H9 (cell line): ENCODE measurements around the gene SH3GL2. TPM values are rescaled to one million over a fixed set of nuclear protein-coding genes. Genes with fewer than 3 reads are reported as not detected.

Source experiments
- DNase-seq: peaks from one replicate; pipeline ENCODE4 v3.0.0-alpha.2; 2017
- H2AFZ ChIP-seq: one replicate; pipeline ENCODE4 v1.6.1; 2013; ENCODE audit warnings: mild to moderate bottlenecking, low read length, control low read depth, moderate library complexity
- H2AK5ac ChIP-seq: 2 replicates; pipeline ENCODE4 v1.6.1; 2013; ENCODE audit warnings: low read length, control low read depth, mixed read lengths; ENCODE audit not compliant: insufficient read length
- H2BK120ac ChIP-seq: one replicate; pipeline ENCODE4 v1.6.1; 2013; ENCODE audit warnings: low read depth, mild to moderate bottlenecking, low read length, control low read depth, inconsistent platforms; ENCODE audit not compliant: poor library complexity, severe bottlenecking
- H2BK12ac ChIP-seq: 2 replicates; pipeline ENCODE4 v1.6.1; 2013; ENCODE audit warnings: low read length, control low read depth, mixed read lengths, low read depth; ENCODE audit not compliant: insufficient read length
- H2BK15ac ChIP-seq: 2 replicates; pipeline ENCODE4 v1.6.1; 2013; ENCODE audit warnings: low read depth, low read length, control low read depth
- H2BK20ac ChIP-seq: one replicate; pipeline ENCODE4 v1.6.1; 2013; ENCODE audit warnings: low read depth, mild to moderate bottlenecking, low read length, control low read depth, inconsistent platforms; ENCODE audit not compliant: poor library complexity, severe bottlenecking
- H2BK5ac ChIP-seq: 2 replicates; pipeline ENCODE4 v1.6.1; 2013; ENCODE audit warnings: low read length, control low read depth, mixed read lengths; ENCODE audit not compliant: insufficient read length
- H3K14ac ChIP-seq: 2 replicates; pipeline ENCODE4 v1.6.1; 2013; ENCODE audit warnings: low read length, control low read depth; ENCODE audit not compliant: insufficient read depth
- H3K18ac ChIP-seq: 2 replicates; pipeline ENCODE4 v1.6.1; 2013; ENCODE audit warnings: low read depth, mild to moderate bottlenecking, mixed read lengths, low read length, control low read depth; ENCODE audit not compliant: insufficient read length
- H3K23ac ChIP-seq: 2 replicates; pipeline ENCODE4 v1.6.1; 2013; ENCODE audit warnings: low read length, control low read depth, mixed read lengths, low read depth; ENCODE audit not compliant: insufficient read length
- H3K23me2 ChIP-seq: 2 replicates; pipeline ENCODE4 v1.6.1; 2013; ENCODE audit warnings: low read depth, mild to moderate bottlenecking, mixed read lengths, low read length, control low read depth; ENCODE audit not compliant: insufficient read length, poor library complexity, severe bottlenecking
- H3K27ac ChIP-seq: 2 replicates; pipeline ENCODE4 v1.5.1; 2013; ENCODE audit warnings: low read length, control low read depth, mixed read lengths, low read depth; ENCODE audit not compliant: insufficient read length
- H3K27me3 ChIP-seq: 2 replicates; pipeline ENCODE4 v1.6.1; 2013; ENCODE audit warnings: low read length, control low read depth, inconsistent platforms; ENCODE audit not compliant: insufficient read depth
- H3K4ac ChIP-seq: 2 replicates; pipeline ENCODE4 v1.6.1; 2013; ENCODE audit warnings: low read depth, mild to moderate bottlenecking, control low read depth, inconsistent platforms, low read length, moderate library complexity
- H3K4me1 ChIP-seq: 2 replicates; pipeline ENCODE4 v1.6.1; 2013; ENCODE audit warnings: low read length, control low read depth, inconsistent platforms; ENCODE audit not compliant: insufficient read depth
- H3K4me2 ChIP-seq: 2 replicates; pipeline ENCODE4 v1.6.1; 2013; ENCODE audit warnings: low read length, control low read depth, mixed read lengths; ENCODE audit not compliant: insufficient read length, insufficient read depth
- H3K56ac ChIP-seq: 2 replicates; pipeline ENCODE4 v1.6.1; 2013; ENCODE audit warnings: low read depth, mild to moderate bottlenecking, mixed read lengths, low read length, control low read depth; ENCODE audit not compliant: insufficient read length
- H3K79me1 ChIP-seq: 2 replicates; pipeline ENCODE4 v1.6.1; 2013; ENCODE audit warnings: low read depth, mild to moderate bottlenecking, moderate library complexity, low read length, control low read depth, inconsistent platforms; ENCODE audit not compliant: insufficient read depth, poor library complexity, severe bottlenecking
- H3K79me2 ChIP-seq: 2 replicates; pipeline ENCODE4 v1.6.1; 2013; ENCODE audit warnings: low read length, control low read depth, inconsistent platforms; ENCODE audit not compliant: insufficient read depth
- H3K9ac ChIP-seq: 2 replicates; pipeline ENCODE4 v1.6.1; 2013; ENCODE audit warnings: low read length, control low read depth, mixed read lengths; ENCODE audit not compliant: insufficient read length; ENCODE audit errors: extremely low read depth
- H3K9me3 ChIP-seq: one replicate; pipeline ENCODE4 v1.6.1; 2013; ENCODE audit warnings: low read depth, low read length, inconsistent platforms; ENCODE audit not compliant: control insufficient read depth
- H3T11ph ChIP-seq: one replicate; pipeline ENCODE4 v1.6.1; 2013; ENCODE audit warnings: mild to moderate bottlenecking, low read length, control low read depth, inconsistent platforms
- H4K20me1 ChIP-seq: one replicate; pipeline ENCODE4 v1.6.1; 2013; ENCODE audit not compliant: control insufficient read depth, insufficient read length, insufficient read depth
- H4K5ac ChIP-seq: 2 replicates; pipeline ENCODE4 v1.6.1; 2013; ENCODE audit warnings: low read depth, mild to moderate bottlenecking, mixed read lengths, low read length, control low read depth; ENCODE audit not compliant: insufficient read length
- H4K8ac ChIP-seq: replicated peaks from 2 replicates; pipeline ENCODE4 v1.6.1; 2013; ENCODE audit warnings: low read length, control low read depth, mixed read lengths, low read depth; ENCODE audit not compliant: insufficient read length
- H4K91ac ChIP-seq: 2 replicates; pipeline ENCODE4 v1.6.1; 2013; ENCODE audit warnings: low read depth, mild to moderate bottlenecking, moderate library complexity, mixed read lengths, low read length, control low read depth; ENCODE audit not compliant: insufficient read length
- H3K27ac Mint-ChIP-seq, 3 experiments: 2 replicates in 2 of 3; 3 replicates in 1 of 3; pipeline ENCODE4 v1.8.0; 2020 to 2021; ENCODE audit warnings: mixed read lengths in 3 of 3, mild to moderate bottlenecking in 1 of 3, moderate library complexity in 1 of 3
- H3K27me3 Mint-ChIP-seq: 2 replicates; pipeline ENCODE4 v1.8.0; 2021; ENCODE audit warnings: low read depth, mild to moderate bottlenecking, moderate library complexity, mixed read lengths
- H3K36me3 Mint-ChIP-seq, 3 experiments: 2 replicates in 2 of 3; 3 replicates in 1 of 3; pipeline ENCODE4 v1.8.0; 2020 to 2021; ENCODE audit warnings: low read depth in 3 of 3, mixed read lengths in 3 of 3; ENCODE audit not compliant: insufficient read depth in 1 of 3
- H3K4me1 Mint-ChIP-seq, 2 experiments: 2 replicates each; pipeline ENCODE4 v1.8.0; 2020; ENCODE audit warnings: mixed read lengths in 2 of 2
- H3K4me3 Mint-ChIP-seq, 2 experiments: 2 replicates in 1 of 2; 3 replicates in 1 of 2; pipeline ENCODE4 v1.8.0; 2020 to 2021; ENCODE audit warnings: mild to moderate bottlenecking in 2 of 2, mixed read lengths in 2 of 2, moderate library complexity in 1 of 2
- H3K9me3 Mint-ChIP-seq, 2 experiments: 2 replicates in 1 of 2; 3 replicates in 1 of 2; pipeline ENCODE4 v1.8.0; 2020; ENCODE audit warnings: mild to moderate bottlenecking in 2 of 2, mixed read lengths in 2 of 2, moderate library complexity in 1 of 2
- CTCF ChIP-seq: fragments of 200-600 bp; sonication (generic); conservative IDR thresholded peaks from 3 replicates; pipeline ENCODE4 v1.8.0; 2021; ENCODE audit warnings: antibody characterized with exemption, mild to moderate bottlenecking
- WGBS: extraction: QIAGEN DNeasy Blood & Tissue Kit; methylation state at CpG from one replicate; pipeline ENCODE4 v1.1.7; 2013; ENCODE audit warnings: missing lambda C conversion rate, low lambda C conversion rate, mixed read lengths; ENCODE audit not compliant: insufficient read length; ENCODE audit errors: extremely low coverage; 5-methylcytosine and 5-hydroxymethylcytosine counted together
- total RNA-seq: library from RNA; stranded (reverse); gene quantifications from 2 replicates; pipeline ENCODE4 v1.2.1, GENCODE V29; 2021

The SH3GL2 gene
- total RNA-seq, 1 experiment from 2014 or later = 6.5 TPM

DNA sequence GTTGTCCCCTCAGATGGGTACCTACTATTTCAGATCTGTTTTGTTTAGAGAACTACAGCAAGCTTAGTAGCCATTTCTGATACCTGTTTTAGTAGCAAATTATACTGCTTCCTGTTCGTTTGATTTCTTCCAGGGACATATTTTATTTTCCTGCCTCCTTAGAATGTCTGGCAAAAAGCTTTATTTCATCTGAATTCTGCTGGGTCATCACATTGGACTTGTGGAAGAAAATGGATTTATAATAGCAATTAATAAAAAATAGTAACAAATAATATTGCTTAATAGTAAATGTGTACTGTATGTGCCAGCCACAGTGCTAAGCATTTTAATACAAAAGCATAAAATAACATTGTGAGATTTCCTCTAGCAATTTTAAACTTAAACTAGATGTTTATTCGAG is 79.4 kb downstream of the SH3GL2 start:
- no peak overlapping the region for H4K5ac ChIP-seq
- H2BK20ac ChIP-seq = no peak overlapping the region
- no peak overlapping the region for H3K56ac ChIP-seq
- H3K79me2 ChIP-seq = no peaks in the 10 kb centered on the region
- no peak for TF ChIP-seq CTCF
- H4K20me1 ChIP-seq = no peaks in the 10 kb centered on the region
- WGBS = no CpG with 5 or more reads among the region's 2 CpGs
- no peak overlapping the region for H3K4me3 Mint-ChIP-seq
- no peak overlapping the region for H3K14ac ChIP-seq
- H3K18ac ChIP-seq = no peak overlapping the region
- H3K23ac ChIP-seq = no peak overlapping the region
- H2BK12ac ChIP-seq = no peak overlapping the region
- no peak overlapping the region for H2AK5ac ChIP-seq
- H3K9me3 ChIP-seq = no peaks in the 10 kb centered on the region
- no peak overlapping the region for H4K8ac ChIP-seq
- H3K4me2 ChIP-seq = no peak overlapping the region
- peaks cover 3 to 13% of the 10 kb centered on the region in 2 experiments; a peak in 3 of 4 replicates for H3K4me1 Mint-ChIP-seq
- H3K4ac ChIP-seq = no peak overlapping the region
- no peaks in the 10 kb centered on the region for H3K79me1 ChIP-seq
- H3K27me3 ChIP-seq = no peaks in the 10 kb centered on the region
- no peak overlapping the region for H3K27ac ChIP-seq
- H3T11ph ChIP-seq = no peak overlapping the region
- no peak overlapping the region for H2BK5ac ChIP-seq
- H3K27ac Mint-ChIP-seq = no peak overlapping the region
- H3K27me3 Mint-ChIP-seq = no peaks in the 10 kb centered on the region
- no peak overlapping the region for H3K9ac ChIP-seq
- H3K9me3 Mint-ChIP-seq = no peaks in the 10 kb centered on the region
- peaks cover 4% of the 10 kb centered on the region; the same call in 1 of the 2 replicates for H3K4me1 ChIP-seq
- H3K23me2 ChIP-seq = no peaks in the 10 kb centered on the region
- H2AFZ ChIP-seq = no peak overlapping the region
- no peak for DNase-seq
- no peaks in the 10 kb centered on the region for H3K36me3 Mint-ChIP-seq
- no peak overlapping the region for H2BK15ac ChIP-seq
- H4K91ac ChIP-seq = no peak overlapping the region
- H2BK120ac ChIP-seq = no peak overlapping the region
